ENCODE measurements around the gene RAB10. TPM values are rescaled to one million over a fixed set of nuclear protein-coding genes. Genes with fewer than 3 reads are reported as not detected.

The RAB10 gene
- total and polyA plus RNA-seq, 2 of the 13 experiments (the other 11 are each of a cell fraction or from before 2014, with no cell fraction given) = 48.2 to 120 TPM

DNA sequence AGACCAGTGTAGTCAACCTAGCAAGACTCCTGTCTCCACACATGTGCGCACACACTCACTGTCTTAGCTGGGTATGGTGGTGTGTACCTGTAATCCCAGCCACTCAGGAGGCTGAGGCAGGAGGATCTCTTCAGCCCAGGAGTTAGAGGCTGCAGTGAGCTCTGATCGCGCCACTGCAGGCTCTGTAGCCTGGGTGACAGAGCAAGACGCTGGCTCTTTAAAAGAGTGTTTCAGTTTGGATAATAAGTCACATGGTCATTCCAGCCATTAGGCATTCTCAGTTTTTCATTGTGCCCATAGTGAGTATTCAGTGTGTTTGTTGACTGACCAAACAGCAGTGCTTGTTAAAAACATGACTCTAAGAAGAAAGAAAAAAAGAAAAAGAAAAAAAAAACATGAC lies 31.0 kb downstream of the RAB10 start:
- FAIRE-seq (no peak), ATAC-seq (no peak; the same call in 2 of the 3 replicates), DNase-seq (ENCODE audit: low spot score) (no peak)
- H4K20me1 ChIP-seq (ENCODE audit: insufficient read depth, low read length) = peaks cover 26% of the 10 kb centered on the region
- H3K36me3 ChIP-seq (replicated peaks in 1 of 2; ENCODE audit: control insufficient read depth in 1 of 2, insufficient read depth in 2 of 2, low read length in 2 of 2) = peaks cover 10 to 31% of the 10 kb centered on the region in 2 experiments
- intact Hi-C loops (cut with micrococcal nuclease; ENCODE audit: unreplicated experiment) (no loop called here), in situ Hi-C loops (cut with HindIII; ENCODE audit: extremely low pct_ligation_motif_present, low pct_unique_long_range_greater_than_20kb) (no loop called here)
- H2AFZ ChIP-seq (ENCODE audit: low read length) = no peak overlapping the region
- peaks cover 93% of the 10 kb centered on the region for H3K79me2 ChIP-seq (ENCODE audit: insufficient read depth, low read length)
- no TSS peak for BruUV-seq (replicated peaks)
- no peaks in the 10 kb centered on the region for H3K27me3 ChIP-seq (ENCODE audit: control insufficient read depth in 1 of 2, insufficient read depth in 2 of 2, low read length in 2 of 2)
- H3K4me1 ChIP-seq (ENCODE audit: insufficient read depth, low read length) = peaks cover 20% of the 10 kb centered on the region
- H3K9ac ChIP-seq (ENCODE audit: insufficient read depth, low read depth, low read length) = no peak overlapping the region
- H3K4me3 ChIP-seq (replicated peaks in 1 of 3; ENCODE audit: insufficient read depth in 1 of 3, low read depth in 2 of 3, low read length in 3 of 3) = no peak overlapping the region
- no peaks in the 10 kb centered on the region for H3K9me3 ChIP-seq (ENCODE audit: low read length)
- TF ChIP-seq POLR2AphosphoS5 (IDR thresholded peaks at IDR 0.05; ENCODE audit: low read depth, low read length) (no peak), ZNF3 (CRISPR knock-in tag; IDR thresholded peaks at IDR 0.05) (peak; percentile 94), ZNF768 (CRISPR knock-in tag; IDR thresholded peaks at IDR 0.05) (peak; percentile 43; the same call in 1 of the 2 replicates), ZNF672 (CRISPR knock-in tag; IDR thresholded peaks at IDR 0.05) (no peak), ZSCAN12 (CRISPR knock-in tag; IDR thresholded peaks at IDR 0.05) (no peak), NPAS2 (CRISPR knock-in tag; IDR thresholded peaks at IDR 0.05; ENCODE audit: borderline replicate concordance) (no peak), ZMYM3 (CRISPR knock-in tag; IDR thresholded peaks at IDR 0.05) (peak; percentile 80; the same call in 1 of the 2 replicates), KDM1A (CRISPR knock-in tag; IDR thresholded peaks at IDR 0.05) (peak; percentile 52; the same call in 1 of the 2 replicates)
- TF ChIP-seq, protein P1, sequence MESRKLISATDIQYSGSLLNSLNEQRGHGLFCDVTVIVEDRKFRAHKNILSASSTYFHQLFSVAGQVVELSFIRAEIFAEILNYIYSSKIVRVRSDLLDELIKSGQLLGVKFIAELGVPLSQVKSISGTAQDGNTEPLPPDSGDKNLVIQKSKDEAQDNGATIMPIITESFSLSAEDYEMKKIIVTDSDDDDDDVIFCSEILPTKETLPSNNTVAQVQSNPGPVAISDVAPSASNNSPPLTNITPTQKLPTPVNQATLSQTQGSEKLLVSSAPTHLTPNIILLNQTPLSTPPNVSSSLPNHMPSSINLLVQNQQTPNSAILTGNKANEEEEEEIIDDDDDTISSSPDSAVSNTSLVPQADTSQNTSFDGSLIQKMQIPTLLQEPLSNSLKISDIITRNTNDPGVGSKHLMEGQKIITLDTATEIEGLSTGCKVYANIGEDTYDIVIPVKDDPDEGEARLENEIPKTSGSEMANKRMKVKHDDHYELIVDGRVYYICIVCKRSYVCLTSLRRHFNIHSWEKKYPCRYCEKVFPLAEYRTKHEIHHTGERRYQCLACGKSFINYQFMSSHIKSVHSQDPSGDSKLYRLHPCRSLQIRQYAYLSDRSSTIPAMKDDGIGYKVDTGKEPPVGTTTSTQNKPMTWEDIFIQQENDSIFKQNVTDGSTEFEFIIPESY (CRISPR knock-in tag; IDR thresholded peaks at IDR 0.05) = peak; percentile 95
- TF ChIP-seq, protein P2, sequence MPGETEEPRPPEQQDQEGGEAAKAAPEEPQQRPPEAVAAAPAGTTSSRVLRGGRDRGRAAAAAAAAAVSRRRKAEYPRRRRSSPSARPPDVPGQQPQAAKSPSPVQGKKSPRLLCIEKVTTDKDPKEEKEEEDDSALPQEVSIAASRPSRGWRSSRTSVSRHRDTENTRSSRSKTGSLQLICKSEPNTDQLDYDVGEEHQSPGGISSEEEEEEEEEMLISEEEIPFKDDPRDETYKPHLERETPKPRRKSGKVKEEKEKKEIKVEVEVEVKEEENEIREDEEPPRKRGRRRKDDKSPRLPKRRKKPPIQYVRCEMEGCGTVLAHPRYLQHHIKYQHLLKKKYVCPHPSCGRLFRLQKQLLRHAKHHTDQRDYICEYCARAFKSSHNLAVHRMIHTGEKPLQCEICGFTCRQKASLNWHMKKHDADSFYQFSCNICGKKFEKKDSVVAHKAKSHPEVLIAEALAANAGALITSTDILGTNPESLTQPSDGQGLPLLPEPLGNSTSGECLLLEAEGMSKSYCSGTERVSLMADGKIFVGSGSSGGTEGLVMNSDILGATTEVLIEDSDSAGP (CRISPR knock-in tag; IDR thresholded peaks at IDR 0.05; ENCODE audit: borderline replicate concordance) = peak; percentile 70
- TF ChIP-seq, protein P3, sequence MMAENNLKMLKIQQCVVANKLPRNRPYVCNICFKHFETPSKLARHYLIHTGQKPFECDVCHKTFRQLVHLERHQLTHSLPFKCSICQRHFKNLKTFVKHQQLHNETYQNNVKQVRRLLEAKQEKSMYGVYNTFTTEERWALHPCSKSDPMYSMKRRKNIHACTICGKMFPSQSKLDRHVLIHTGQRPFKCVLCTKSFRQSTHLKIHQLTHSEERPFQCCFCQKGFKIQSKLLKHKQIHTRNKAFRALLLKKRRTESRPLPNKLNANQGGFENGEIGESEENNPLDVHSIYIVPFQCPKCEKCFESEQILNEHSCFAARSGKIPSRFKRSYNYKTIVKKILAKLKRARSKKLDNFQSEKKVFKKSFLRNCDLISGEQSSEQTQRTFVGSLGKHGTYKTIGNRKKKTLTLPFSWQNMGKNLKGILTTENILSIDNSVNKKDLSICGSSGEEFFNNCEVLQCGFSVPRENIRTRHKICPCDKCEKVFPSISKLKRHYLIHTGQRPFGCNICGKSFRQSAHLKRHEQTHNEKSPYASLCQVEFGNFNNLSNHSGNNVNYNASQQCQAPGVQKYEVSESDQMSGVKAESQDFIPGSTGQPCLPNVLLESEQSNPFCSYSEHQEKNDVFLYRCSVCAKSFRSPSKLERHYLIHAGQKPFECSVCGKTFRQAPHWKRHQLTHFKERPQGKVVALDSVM (CRISPR knock-in tag; IDR thresholded peaks at IDR 0.05) = peak; percentile 98
- CTCF ChIA-PET (ENCODE audit: low intra/inter-chr PET ratio, low total read pairs) = no interaction called here
- 94% methylated on average over 4 of the region's 4 CpGs for WGBS (ENCODE audit: low lambda C conversion rate)
- POLR2A ChIA-PET = no interaction called here
- no peak overlapping the region for H3K4me2 ChIP-seq (ENCODE audit: low read depth, low read length)
- H3K27ac ChIP-seq (ENCODE audit: extremely low read length, insufficient read depth, low read length) = no peak overlapping the region

All from HepG2 (cell line).